ENCODE data around the gene PSMA2.

Gene PSMA2

DNA sequence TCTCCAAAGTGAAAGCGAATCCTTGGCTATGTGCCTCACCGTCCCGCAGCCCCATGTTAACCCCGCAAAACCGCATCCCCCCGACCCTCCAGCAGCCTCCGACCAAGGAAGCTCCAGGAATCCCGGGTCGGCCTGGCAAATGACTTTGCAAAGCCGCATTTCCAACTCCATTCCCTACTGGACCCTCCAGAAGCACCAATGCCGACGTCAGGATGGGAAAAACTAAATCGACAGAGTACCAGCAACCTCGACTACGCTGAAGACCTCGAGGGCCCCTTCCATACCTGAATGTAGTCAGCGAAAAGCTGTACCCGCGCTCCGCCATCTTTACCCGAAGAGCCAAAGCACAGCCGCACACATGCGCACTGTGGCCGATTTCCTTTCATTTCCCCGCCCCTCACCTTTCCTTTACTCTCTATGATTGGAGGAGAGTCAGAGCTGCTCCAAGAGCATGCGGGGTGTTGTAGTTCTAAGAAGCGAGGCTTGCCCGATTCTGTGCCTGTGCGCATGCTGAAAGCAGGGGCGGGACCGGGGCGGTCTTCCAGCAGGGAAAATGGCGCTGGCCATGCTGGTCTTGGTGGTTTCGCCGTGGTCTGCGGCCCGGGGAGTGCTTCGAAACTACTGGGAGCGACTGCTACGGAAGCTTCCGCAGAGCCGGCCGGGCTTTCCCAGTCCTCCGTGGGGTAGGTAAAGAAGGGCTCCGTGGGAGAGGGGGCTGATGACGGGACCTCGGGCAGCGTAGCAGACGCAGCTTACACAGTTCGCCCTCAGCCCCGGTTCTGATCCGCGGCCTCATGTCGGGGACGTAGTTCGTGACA lies at the start of gene PSMA2, which contains the start of gene MRPL32:
TSS of gene PSMA2 (minus strand) at position 341 of the 818 bp plus-strand sequence. CDS start at position 325, 16 bp downstream.
TSS of gene MRPL32 (plus strand) at position 543 of the 818 bp plus-strand sequence. CDS start at position 554, 11 bp downstream.
- peak; percentile 97 for DNase-seq

DNA sequence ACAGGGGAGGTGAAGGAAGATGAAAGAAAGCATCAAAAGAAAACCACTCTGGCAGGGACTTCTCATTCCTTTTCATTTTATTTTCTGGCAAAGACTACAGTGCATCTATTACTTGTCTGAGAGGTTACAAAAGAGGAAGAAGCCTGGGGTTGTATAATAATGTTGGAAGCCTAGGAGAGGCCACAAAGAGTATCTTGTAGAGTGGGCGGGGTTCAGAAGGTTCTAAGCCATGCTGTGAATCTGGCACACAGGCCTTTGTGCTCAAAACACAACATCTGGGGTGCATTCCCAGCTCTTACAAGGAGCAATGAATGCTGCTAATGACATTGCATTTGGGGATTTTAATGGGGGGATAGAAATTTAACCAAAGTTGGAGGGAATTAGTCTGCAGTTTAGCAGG lies 49.6 kb upstream of the PSMA2 start:
- DNase-seq = no peak

DNA sequence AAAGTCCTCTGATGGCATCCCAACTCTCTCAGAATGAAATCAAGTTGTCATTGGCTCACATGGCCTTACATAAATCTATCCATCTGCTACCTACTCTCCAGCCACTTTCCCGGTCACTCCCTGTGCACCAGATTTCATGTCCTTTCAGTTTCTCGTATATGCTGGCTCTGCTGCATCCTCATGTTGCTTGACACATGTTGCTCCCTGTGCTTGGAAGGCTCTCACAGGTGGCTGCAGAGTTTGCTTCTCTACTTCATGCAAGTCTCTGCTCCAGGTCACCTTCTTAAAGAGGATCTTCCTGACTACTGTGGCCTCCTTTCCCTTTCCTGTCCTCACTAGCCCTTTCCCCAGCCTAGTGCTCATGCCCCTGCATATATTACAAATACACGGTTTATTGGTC lies 48.5 kb upstream of the PSMA2 start:
- DNase-seq = no peak

DNA sequence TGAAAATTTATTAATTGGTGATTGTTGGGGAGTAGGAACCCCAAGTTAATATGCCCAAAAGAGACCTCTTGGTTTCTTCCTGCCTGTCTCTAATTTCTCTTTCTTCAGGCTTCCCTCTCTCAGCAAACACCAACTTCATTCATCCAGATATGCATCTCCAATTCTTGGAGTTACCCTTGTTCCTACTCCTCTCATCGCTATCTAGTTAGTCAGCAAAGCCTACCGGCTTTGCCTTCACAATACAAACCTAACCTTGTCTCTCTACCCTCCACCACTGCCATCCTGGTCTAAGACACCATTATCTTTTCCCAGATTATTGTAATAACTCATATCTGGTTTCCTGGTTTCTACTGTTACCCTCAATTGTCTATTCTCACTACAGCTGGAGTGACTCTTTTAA lies 48.1 kb upstream of the PSMA2 start:
- no peak for DNase-seq

DNA sequence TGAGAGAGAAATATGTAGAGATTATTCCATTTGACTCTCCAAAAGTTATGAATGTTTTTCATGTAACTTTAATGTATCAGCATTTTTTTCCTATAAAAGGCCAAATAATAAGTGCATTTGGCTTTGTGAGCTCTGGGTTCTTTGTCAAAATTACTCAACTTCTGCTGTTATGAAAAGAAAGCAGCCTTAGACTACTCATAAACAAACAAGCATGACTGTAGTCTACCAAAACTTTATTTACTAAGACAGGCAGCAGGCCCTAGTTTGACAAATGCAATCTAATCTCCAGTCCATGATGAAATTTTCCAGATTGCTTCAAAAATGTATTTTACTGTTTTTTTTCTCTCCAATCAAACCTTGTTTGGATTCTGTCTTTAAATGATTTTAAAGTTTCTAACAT lies 46.5 kb upstream of the PSMA2 start:
- DNase-seq = no peak

DNA sequence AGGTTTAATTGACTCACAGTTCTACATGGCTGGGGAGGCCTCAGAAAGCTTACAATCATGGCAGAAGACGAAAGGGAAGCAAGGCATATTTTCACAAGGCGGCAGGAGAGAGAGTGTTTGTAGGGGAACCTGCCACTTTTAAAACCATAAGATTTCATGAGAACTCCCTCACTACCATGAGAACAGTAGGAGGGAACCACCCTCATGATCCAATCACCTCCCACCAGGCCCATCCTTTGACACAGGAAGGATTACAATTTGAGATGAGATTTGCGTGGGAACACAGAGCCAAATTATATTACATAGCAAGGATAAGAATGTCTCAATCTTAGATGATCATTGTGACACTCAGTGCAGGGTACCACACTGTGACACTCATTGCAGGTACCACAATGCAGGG lies 44.4 kb upstream of the PSMA2 start:
- DNase-seq = no peak

DNA sequence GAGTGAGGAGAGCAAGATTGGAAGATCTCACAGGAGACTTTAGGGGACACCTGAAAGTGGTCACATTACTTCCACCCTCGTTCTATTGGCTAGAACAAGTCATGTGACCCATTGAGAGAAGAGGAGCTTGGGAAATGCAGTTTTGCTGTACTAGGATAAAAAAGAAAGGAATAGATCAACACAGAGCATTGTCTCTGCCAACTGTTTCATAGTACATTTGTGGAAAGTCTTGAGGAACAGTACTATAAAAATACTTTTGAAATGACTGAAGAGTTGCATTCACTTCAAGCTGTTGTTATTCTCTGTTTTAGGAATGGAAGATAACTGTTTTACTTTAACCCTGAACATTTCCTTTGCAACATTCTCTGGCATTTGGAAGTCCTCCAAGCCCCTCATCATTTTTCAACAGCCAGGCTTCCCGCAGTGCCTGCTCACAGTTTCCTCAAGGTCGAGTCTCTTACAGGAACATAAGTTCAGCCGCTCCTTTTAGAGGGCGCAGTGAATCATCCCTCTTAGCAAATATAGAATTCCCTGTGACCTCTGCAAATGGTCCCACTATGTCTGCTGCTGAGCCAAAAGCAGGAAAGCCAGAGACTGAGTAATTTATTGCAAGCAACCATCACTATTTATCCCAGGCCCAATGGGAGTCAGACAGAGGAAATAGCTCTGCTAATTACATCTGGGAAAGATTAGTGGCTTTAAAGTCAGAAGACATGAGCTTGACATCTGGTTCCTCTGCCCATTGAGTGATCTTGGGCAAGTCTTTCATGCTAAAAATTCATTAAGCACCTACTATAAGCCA lies 40.9 kb upstream of the PSMA2 start:
- DNase-seq = no peak

DNA sequence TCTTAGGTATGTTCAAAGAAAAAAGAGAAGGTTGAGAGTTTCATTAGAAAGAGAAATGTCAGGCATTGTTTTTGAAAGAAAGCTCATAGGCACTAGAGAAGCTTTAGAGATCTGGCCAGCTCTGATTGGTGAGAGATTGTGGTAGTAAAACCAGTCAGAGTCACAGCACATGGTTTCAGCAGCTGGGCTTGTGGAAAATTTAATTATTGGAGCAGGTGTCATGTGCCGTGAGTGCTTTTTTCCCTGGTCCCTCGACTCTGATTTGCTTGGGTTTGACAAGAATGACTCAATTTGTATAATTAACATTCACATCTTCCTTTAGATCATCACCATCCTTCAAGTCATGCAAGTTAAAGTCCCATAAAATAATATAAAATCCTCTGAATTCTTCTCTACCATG lies 35.4 kb upstream of the PSMA2 start:
- no peak for DNase-seq

DNA sequence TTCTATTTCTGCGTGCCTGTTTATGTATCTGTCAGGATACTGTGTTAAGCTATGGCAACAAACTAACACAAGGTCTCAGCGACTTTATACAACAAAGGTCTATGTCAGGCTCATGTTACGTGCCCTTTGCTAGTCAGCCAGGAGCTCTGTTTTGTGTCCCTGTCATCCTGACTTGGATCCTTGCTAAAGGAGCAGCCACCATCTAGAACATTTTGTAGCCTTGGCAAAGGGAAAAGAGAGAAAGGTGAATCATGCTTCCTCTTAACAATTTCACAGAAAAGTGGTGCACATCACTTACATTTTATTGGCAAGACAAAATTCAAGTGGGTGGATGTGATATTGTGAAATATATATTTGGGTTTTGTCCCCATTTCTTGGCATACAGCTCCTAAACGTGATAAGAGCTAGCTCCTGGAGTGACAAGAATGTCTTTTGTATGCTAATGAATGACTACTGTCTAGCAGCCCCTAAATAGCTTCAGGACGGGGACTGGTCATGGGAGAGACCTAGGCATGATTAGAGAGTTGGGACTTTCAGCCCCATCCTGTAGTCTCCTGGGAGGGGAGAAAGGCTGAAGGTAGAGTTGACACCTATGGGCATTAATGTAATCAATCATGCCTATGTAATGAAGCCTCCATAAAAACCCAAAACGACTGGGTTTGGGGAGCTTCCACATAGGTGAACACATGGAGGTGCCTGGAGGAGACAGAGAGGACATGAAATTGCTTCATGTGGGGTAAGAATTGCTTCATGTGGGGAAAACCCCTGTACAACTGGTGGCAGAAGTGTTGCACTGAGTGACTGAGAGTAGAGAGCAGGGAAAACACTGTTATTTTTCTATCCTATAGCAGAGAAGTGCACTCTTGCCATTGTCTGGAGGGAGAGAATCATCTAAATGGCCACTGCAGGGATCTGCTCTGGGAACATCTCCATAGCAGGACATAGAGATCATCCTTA lies 33.2 kb upstream of the PSMA2 start:
- DNase-seq = no peak

DNA sequence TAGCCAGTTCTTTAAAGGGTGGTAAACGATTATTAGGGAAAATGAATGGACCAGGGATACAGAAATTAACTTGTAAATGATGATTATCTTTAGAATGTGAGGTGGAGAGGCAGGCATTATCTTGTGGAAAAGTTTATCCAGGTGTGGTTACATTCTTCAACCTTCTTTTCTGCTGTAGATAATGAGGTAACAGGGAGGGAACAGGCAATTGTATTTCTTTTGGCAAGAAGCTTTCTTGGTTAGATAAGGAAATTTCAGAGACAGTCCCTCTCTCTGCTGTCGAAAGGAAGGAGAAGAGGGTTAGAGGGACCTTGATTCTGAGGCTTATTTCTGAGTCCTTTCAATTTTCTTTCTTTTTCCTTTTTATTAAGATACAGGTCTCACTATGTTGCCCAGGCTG lies 32.3 kb upstream of the PSMA2 start:
- no peak for DNase-seq

DNA sequence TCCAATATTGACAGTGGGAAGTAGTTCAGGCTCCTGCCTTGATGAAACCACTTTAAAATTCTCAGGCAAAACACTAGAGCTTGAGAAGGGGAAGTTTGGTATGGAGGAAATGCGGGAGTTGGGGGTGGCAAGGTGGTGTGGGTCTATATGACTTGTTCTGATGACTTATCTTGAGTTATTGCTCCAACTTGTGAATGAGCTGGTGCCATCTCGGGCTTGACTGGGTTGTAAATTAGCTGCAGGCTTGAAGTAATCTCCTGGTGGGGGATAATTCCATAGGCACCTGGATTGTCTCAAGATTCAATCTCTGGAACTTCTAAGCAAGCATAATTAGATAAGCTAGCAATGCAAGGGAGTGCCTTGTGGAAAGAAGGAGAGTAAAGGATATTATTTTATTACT lies 29.2 kb upstream of the PSMA2 start:
- DNase-seq = no peak

DNA sequence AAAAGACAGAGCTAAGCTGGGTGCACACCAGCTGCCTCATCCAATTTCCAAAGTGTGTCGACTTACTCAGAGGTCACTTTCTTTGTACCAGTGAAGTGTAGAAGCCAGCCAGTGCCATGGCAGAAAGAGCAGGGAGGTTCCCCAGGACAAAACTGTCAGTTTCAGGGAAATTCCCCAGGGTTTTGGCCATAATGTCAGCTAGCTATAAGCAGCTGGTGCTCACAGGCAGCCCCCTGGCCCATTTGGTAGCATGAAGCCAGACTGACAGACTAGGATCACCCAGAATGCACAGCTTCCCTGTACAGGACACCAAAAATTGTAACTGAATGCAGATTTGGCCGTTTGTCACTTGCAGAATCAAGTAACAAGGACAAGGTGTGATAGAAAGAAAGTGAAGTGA lies 28.8 kb upstream of the PSMA2 start:
- no peak for DNase-seq

DNA sequence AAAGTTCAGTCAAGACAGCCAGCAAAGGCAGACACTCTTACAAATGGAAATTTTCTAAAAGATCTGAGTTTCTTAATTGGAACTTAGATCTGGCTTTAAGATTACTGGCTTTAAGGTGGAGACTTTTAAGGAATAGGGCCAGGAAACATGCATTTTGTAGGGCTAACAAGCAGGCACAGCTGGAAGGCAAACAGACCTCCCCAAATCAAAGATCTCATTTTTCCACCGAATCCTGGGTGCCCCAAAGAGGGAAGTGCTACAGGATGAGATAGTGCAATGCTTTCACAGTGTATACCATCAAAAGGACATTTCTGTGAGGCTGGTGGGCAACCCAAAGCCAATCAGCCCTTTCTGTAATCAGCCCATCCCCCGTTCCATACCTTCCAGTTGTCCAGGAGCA lies 27.6 kb upstream of the PSMA2 start:
- DNase-seq = no peak

DNA sequence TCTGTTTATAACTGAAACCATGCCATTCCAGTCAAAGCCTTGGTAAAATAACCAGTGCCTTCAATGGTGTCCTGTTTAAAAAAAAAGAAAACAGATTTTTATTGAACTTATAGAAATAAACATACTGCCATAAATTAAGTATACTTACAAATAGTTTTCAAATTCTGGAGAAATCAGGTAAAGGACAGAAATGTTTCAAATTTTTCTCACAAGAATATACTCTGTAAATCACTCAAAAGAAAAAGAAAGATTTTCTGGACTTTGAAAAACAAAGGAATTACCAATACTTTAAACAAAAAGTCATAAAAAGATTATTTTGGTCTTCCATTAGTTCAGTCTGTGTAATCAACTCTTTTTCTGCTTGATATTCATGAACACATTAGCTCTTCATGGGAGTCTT lies 24.1 kb upstream of the PSMA2 start:
- no peak for DNase-seq

DNA sequence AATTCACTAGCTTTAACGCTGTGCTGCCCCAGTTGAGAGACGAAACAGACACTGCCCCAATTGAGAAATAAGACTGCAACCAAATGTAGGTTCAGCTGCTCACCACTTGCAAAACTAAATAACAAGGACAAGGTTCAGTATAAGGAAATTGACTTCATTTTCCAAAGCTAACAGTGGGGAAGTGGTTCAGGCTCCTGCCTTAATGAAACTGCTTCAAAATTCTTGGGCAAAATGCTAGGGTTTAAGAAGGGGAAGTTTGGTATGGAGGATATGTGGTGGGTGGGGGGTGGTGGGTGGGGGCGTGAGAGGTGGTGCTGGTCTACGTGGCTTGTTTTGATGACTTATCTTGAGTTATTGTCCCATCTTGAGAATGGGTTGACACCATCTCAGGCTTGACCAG lies 22.0 kb upstream of the PSMA2 start:
- no peak for DNase-seq

DNA sequence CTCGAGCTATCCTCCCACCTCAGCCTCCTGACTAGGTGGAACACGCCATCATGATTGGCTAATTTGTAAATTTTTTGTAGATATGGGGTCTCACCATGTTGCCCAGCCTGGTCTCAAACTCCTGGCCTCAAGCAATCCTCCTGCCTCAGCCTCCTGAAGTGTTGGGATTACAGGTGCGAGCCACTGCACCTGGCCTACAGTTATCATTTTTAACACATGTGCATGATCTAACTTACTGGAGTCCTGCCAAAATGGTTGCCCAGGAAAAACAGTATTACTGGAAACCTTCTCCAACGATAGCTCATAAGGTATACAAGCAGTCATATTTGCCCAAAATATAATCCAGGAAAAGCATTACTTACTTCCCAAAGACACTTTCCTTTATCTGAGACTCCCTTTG lies 20.4 kb upstream of the PSMA2 start:
- DNase-seq = no peak

DNA sequence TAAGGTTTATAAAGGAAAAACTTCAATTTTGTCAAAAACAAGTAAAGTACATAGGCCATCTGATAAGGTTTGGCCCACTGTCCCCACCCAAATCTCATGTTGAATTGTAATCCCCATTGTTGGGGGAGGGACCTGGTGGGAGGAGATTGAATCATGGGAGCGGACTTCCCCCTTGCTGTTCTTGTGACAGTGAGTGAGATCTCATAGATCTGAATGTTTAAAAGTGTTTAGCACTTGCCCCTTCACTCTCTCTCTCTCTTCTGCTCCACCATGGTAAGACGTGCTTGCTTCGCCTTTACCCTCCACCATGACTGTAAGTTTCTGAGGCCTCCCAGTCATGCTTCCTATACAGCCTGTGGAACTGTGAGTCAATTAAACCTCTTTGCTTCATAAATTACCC lies 18.4 kb upstream of the PSMA2 start:
- DNase-seq = no peak

DNA sequence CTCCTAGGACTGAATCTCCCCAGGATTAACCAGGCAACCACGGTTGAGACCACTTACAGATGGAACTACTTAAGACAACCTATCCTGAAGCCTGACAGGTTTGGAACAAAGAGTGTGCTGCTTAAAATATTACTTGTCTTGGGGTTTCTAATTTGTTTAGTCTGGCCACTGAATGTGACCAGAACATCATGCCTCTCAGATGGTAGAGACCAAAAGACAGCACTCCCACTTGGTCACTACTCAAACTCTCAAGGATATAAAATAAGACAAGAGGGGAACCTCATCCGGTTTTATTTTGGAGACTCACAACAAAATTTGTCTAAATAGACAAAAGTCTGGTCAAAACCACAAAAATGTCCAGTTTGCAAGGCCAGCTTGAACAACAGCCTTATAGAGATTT lies 15.5 kb upstream of the PSMA2 start:
- DNase-seq = no peak

DNA sequence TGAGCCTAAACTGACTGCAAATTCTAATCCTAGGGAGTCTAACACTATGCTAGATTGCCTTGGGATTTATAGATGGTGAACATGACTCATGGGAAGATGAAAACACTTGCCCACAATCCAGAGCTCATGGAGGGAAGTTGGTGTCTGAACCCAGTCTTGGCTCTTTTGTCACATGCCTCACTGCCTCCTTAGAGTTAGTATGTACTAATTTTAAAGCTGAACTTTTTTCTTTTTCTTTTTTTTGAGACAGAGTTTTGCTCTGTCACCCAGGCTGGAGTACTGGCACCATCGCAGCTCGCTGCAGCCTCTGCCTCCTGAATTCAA lies 14.6 kb upstream of the PSMA2 start:
- no peak for DNase-seq

DNA sequence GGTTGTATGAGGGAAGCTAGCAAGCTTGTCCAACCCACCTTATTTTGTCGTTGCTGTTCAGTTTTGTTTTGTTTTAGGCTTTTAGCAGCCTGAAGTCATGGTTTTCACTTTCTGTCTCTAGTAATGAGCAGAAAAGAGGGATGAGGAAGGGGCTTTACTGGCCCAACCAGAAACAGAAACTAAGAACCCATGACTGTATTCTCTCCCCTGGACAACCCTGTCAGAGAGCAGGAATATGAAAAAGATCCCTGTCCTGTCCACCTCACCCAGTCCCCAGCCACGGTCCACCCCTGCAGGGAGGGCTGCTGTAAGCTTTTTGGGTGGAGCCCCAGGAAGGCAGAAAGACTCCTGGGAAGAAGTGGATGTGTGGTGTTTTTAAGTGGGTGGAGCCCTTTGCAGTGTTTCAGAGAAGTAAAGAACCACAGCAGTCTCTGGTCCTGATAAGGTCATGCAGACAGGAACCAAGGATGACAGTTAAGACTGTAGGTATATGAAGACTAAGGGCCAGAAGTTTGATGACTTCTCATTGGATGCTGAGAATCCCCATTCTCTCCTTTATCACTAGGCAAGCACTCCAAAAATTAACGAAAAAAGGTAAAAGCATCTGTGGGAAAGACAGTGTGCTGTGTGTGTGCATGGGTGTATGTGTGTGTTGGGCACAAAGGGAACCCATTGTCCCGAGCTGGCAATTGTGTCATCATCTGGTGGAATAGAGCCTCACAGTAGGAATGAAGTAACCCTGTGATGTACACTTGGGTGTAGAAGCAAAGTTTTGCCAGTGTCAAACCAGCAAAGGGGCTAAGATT lies 14.1 kb upstream of the PSMA2 start:
- no peak for DNase-seq

DNA sequence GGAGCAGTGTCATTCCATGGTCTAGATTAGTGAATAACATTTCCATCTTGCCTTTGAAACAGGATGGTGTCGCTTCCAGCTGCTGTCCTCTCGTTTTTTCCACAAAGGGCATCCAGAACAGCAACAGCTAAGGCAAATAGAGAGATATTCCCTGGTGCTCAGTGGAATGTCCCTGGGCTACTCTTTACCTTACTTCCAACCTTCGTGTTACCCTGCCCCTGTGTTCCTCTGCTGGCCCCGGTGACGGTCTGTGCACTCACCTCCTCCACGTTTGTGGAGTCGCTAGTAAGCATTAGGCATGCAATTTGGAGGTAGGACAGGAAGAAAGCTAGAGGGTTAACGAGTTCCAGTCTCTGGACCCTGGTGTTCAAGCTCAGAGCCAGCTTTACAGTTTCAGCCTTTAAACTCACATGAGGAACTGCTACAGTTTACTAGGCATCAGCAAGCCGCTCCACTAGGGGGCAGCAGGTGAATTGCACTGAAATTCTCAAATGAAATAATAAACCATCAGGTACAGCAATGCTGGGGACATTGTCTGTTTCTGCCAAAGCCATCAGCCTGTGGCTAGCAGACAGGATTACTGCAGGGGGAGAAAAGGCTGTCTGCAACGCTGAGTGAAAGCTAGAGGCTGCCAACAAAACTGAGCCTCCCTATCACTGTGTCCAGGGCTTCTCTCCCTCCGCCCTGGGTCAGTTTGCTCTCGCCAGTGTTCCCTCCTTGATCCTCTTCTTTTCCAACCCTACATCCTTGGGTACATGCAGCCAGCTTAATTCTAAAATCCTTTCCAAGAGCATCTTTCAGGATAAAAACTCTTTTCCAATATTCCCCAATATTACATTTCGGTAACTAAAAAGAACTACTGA lies 9.2 kb upstream of the PSMA2 start:
- no peak for DNase-seq
